ENCODE measurements around the gene SNRPA. TPM values are rescaled to one million over a fixed set of nuclear protein-coding genes. Genes with fewer than 3 reads are reported as not detected.

SNRPA gene
- total RNA-seq, 2 donors from 2014 or later = 18.7 to 42.2 TPM

DNA sequence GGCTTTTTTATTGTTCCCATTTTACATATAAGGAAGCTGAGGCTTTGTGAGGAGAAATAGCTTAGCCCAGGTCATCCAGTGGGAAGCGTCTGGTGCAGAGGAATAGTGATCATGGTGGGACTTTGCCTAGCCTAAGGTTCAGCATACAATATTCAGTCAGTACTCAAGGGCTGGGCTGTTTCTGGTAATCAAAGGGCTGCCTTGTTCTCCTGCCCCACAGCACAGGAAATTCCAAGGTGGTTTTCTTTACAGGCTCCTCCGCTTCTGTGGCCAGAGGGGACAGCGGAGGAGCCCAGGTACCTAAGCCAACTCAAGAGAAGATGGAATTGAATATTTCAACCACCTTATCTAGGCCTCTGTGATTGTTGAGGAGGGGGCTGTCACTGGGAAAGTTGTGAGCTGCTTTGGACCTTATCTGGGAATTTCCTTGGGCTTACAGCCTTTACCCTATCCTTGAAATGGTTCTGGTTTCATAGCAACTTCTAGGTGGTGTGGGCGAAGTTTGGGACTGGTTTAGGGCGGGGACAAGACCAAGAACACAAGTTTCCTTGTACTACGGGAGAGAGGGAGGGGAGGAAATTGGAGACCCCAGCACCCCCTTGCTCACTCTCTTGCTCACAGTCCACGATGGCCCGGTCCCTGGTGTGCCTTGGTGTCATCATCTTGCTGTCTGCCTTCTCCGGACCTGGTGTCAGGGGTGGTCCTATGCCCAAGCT, 24.1 kb downstream of the SNRPA start, which contains the start of gene MIA:
Gene MIA, plus strand, starts transcription at position 606 of the 716 bp plus-strand sequence. Its CDS starts 22 bp downstream, at position 628.
- intact Hi-C loops (cut with DNase I) = no loop called here
- Histone ChIP-seq H3K27me3 (no peaks in the 10 kb centered on the region), H3K36me3 (replicated peaks in 1 of 2; ENCODE audit: insufficient read depth in 1 of 2, low read depth in 2 of 2) (no peaks in the 10 kb centered on the region), H3K4me1 (peaks cover 16% of the 10 kb centered on the region), H3K9me3 (no peaks in the 10 kb centered on the region), H3K27ac (no peak within 1 kb of the TSS), H3K4me3 (no peak within 1 kb of the TSS)
- DNase-seq (no peak), ATAC-seq (no peak)
- 80 to 81% methylated on average over 9 of the region's 9 CpGs for WGBS, 2 donors
- TF ChIP-seq, protein P1, sequence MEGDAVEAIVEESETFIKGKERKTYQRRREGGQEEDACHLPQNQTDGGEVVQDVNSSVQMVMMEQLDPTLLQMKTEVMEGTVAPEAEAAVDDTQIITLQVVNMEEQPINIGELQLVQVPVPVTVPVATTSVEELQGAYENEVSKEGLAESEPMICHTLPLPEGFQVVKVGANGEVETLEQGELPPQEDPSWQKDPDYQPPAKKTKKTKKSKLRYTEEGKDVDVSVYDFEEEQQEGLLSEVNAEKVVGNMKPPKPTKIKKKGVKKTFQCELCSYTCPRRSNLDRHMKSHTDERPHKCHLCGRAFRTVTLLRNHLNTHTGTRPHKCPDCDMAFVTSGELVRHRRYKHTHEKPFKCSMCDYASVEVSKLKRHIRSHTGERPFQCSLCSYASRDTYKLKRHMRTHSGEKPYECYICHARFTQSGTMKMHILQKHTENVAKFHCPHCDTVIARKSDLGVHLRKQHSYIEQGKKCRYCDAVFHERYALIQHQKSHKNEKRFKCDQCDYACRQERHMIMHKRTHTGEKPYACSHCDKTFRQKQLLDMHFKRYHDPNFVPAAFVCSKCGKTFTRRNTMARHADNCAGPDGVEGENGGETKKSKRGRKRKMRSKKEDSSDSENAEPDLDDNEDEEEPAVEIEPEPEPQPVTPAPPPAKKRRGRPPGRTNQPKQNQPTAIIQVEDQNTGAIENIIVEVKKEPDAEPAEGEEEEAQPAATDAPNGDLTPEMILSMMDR (IDR thresholded peaks at IDR 0.05) = no peak
- TF ChIP-seq POLR2A (IDR thresholded peaks at IDR 0.05) = no peak

DNA sequence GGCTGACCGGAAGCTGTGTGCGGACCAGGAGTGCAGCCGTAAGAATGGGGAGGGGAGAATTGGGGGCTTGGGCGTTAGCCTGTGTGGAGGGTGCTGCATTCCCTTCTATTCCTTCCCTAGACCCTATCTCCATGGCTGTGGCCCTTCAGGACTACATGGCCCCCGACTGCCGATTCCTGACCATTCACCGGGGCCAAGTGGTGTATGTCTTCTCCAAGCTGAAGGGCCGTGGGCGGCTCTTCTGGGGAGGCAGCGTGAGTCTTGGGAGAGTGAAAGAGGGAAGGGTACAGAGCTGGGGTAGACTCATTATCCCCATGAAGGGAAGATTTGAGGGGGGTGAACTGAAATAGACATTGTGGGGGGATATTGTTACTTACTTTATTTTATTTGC, 24.6 kb downstream of the SNRPA start:
- intact Hi-C loops (cut with DNase I) = no loop called here
- H3K27me3 ChIP-seq = no peaks in the 10 kb centered on the region
- WGBS, 2 donors = 87 to 93% methylated on average over 10 of the region's 10 CpGs
- H3K36me3 ChIP-seq (replicated peaks in 1 of 2; ENCODE audit: insufficient read depth in 1 of 2, low read depth in 2 of 2) = no peaks in the 10 kb centered on the region
- DNase-seq (no peak), ATAC-seq (no peak)
- TF ChIP-seq, protein P1 (IDR thresholded peaks at IDR 0.05) = no peak
- no peak for TF ChIP-seq POLR2A (IDR thresholded peaks at IDR 0.05)
- peaks cover 16% of the 10 kb centered on the region for H3K4me1 ChIP-seq
- no peak overlapping the region for H3K4me3 ChIP-seq
- no peak overlapping the region for H3K27ac ChIP-seq
- H3K9me3 ChIP-seq = no peaks in the 10 kb centered on the region

DNA sequence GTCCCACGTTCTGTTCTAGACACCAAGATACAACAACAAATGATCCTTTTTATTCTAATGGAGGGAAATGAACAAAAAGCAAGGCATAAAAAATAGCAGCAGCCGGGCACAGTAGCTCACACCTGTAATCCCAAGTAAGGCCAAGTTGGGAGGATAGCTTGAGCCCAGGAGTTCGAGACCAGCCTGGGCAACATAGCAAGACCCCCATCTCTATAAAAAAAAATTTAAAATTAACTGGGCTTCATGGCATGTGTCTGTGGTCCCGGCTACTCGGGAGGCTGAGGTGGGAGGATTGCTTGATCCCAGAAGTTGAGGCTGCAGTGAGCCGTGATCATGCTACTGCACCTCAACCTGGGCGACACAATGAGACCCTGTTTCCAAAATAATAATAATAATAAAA, 25.4 kb downstream of the SNRPA start:
- Histone ChIP-seq H3K27ac (peak overlapping the region in 1 of 4 donors; percentile 99), H3K4me1 (peaks cover 16% of the 10 kb centered on the region), H3K4me3 (no peak overlapping the region), H3K9me3 (no peaks in the 10 kb centered on the region), H3K36me3 (replicated peaks in 1 of 2; ENCODE audit: insufficient read depth in 1 of 2, low read depth in 2 of 2) (no peaks in the 10 kb centered on the region), H3K27me3 (no peaks in the 10 kb centered on the region)
- 77 to 78% methylated on average over 7 of the region's 7 CpGs for WGBS, 2 donors
- ATAC-seq (no peak), DNase-seq (no peak)
- no peak for TF ChIP-seq POLR2A (IDR thresholded peaks at IDR 0.05)
- TF ChIP-seq, protein P1 (IDR thresholded peaks at IDR 0.05) = no peak
- intact Hi-C loops (cut with DNase I) = no loop called here

DNA sequence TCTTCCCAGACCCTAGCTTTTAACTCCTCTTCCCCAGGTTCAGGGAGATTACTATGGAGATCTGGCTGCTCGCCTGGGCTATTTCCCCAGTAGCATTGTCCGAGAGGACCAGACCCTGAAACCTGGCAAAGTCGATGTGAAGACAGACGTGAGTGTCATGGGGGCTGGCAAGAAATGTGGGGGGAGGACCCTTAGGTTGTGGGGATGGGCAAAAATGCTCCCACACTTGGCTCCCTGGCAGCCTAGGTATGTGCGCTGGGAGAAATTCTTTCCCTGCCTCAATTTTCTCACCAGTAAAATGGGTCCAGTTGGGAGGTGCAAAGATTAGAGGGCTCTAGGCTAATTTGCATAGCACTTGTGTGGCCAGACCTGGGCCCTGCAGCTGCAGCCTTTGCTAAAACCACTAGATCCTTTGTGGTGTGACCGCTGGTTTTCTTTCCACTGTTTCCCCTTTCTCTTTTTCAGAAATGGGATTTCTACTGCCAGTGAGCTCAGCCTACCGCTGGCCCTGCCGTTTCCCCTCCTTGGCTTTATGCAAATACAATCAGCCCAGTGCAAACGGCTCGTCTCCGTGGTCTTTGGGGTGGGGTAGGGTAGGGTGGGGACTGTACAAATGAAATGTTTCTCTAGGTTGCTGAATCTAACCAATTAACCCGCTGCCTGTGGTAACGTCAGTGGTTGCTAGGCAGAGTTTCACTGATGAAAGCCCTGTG, 26.1 kb downstream of the SNRPA start:
- Histone ChIP-seq H3K27me3 (no peaks in the 10 kb centered on the region), H3K4me3 (peak overlapping the region; percentile 34 to 56), H3K9me3 (no peaks in the 10 kb centered on the region), H3K27ac (peak overlapping the region; percentile 92 to 100 (median 98)), H3K36me3 (replicated peaks in 1 of 2; ENCODE audit: insufficient read depth in 1 of 2, low read depth in 2 of 2) (no peaks in the 10 kb centered on the region), H3K4me1 (peaks cover 16% of the 10 kb centered on the region)
- DNase-seq (peak; percentile 85 to 94 (median 89)), ATAC-seq (peak; percentile 77)
- 15 to 19% methylated on average over 13 of the region's 13 CpGs for WGBS, 2 donors
- TF ChIP-seq, protein P1 (IDR thresholded peaks at IDR 0.05) = peak in 2 of 7 experiments; percentile 3 to 8
- TF ChIP-seq POLR2A (IDR thresholded peaks at IDR 0.05) = no peak
- intact Hi-C loops (cut with DNase I) = no loop called here

All from body of pancreas (tissue), 4 donors.